AML-193 (cell line): ENCODE measurements around the gene SLU7.
A peak's percentile ranks its signal among the peaks of the same experiment; 100 is the strongest.
"Not testable (repeated sequence)": the region's sequence is repeated elsewhere in the genome, so short reads cannot be mapped to it uniquely, and the experiment has no call there.

Experiments used
- DNase-seq, 2 experiments: peaks; one replicate each; lab custom pipeline; 2025; lab: John Stamatoyannopoulos, UW

SLU7 gene

GRCh38 chr5:160450164-160450932 is 31.5 kb upstream of the SLU7 start:
- DNase-seq: no peak

- no peak for DNase-seq
Observed at GRCh38 chr5:160449458-160449857, 30.6 kb upstream of the SLU7 start.

GRCh38 chr5:160448886-160449285 is 30.0 kb upstream of the SLU7 start:
- DNase-seq: no peak

GRCh38 chr5:160445751-160446150 is 26.9 kb upstream of the SLU7 start:
- DNase-seq: no peak

- no peak for DNase-seq
Observed at GRCh38 chr5:160445132-160445531, 26.3 kb upstream of the SLU7 start.

GRCh38 chr5:160444407-160444806 is 25.5 kb upstream of the SLU7 start:
- DNase-seq: no peak

GRCh38 chr5:160442824-160443431 is 24.0 kb upstream of the SLU7 start:
- no peak for DNase-seq

- DNase-seq: peak in 1 of 2 experiments; percentile 21
Observed at GRCh38 chr5:160441311-160441781, 22.5 kb upstream of the SLU7 start.

- DNase-seq: peak; percentile 69 to 72
Observed at GRCh38 chr5:160439205-160439600, 20.3 kb upstream of the SLU7 start.

GRCh38 chr5:160438316-160439204 is 19.7 kb upstream of the SLU7 start:
- DNase-seq: peak; percentile 58 to 64

GRCh38 chr5:160437271-160437670 is 18.4 kb upstream of the SLU7 start:
- DNase-seq: no peak

- DNase-seq: not testable (repeated sequence)
Observed at GRCh38 chr5:160436661-160437060, 17.8 kb upstream of the SLU7 start.

GRCh38 chr5:160436017-160436416 is 17.1 kb upstream of the SLU7 start:
- DNase-seq: no peak

GRCh38 chr5:160435532-160435931 is 16.7 kb upstream of the SLU7 start:
- no peak for DNase-seq

- no peak for DNase-seq
Observed at GRCh38 chr5:160434022-160434531, 15.2 kb upstream of the SLU7 start.

GRCh38 chr5:160432787-160433186 is 13.9 kb upstream of the SLU7 start:
- no peak for DNase-seq

GRCh38 chr5:160432196-160432595 is 13.3 kb upstream of the SLU7 start:
- no peak for DNase-seq

GRCh38 chr5:160427607-160428006 is 8.7 kb upstream of the SLU7 start:
- no peak for DNase-seq

GRCh38 chr5:160423099-160423498 is 4.2 kb upstream of the SLU7 start:
- no peak for DNase-seq

GRCh38 chr5:160421625-160422258 is 2.9 kb upstream of the SLU7 start, which contains the start of gene PTTG1:
TSS of gene PTTG1 (plus strand) at chr5:160421855. CDS start at chr5:160422313, 458 bp downstream.
- peak; percentile 84 to 90 for DNase-seq

GRCh38 chr5:160420331-160420610 is 1.4 kb upstream of the SLU7 start:
- DNase-seq: no peak
